ENCODE results near the gene UTY. TPM values are rescaled to one million over a fixed set of nuclear protein-coding genes. Genes with fewer than 3 reads are reported as not detected.

UTY gene
- total and polyA plus RNA-seq, 4 donors, result 0.12 to 4.7 TPM; not detected in 2

DNA sequence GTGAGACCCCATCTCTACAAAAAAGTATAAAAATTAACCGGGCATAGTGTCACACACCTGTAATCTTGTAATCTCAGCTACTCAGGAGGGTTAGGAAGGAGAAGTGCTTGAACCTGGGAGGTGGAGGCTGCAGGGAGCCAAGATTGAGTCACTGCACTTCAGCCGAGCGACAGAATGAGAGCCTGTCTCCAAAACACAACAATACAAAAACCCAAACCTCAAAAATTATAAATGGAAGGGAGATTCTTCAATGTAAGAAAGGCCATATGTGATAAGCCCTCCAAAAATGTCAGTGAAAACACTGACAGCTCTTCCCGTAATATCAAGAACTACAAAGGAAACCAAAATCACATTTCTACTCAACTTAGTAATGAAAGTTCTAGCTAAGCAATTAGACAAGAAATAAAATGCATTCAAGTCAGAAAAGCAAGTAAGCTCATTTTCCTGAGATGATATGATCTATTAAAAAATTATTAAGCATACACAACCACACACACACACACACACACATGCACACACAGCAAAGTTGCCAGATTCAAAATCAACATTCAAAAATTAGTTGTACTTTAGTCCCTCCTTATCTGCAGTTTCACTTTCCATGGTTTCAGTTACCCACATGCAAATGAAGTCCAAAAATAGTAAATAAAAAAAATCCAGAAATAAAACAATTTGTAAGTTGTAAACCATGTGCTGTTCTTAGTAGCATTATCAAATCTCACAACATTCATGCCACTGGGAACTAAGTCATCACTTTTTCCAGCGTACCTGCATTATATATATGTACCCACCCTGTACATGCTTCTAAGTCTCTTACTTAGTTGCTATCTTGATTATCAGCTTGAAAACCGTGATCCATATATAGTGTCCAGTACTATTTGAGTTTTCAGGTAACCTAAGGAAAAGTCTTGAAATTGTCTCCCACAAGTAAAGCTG, 108.7 kb downstream of the UTY start:
- no peaks in the 10 kb centered on the region for H3K4me1 ChIP-seq (ENCODE audit: control insufficient read depth in 5 of 5, insufficient read depth in 5 of 5, low read length in 5 of 5)
- H3K9ac ChIP-seq (ENCODE audit: insufficient read depth in 1 of 2, low read length in 2 of 2), result no peak overlapping the region
- no peak overlapping the region for H3K4me3 ChIP-seq
- WGBS, 2 donors, result 76% methylated on average over 6 of the region's 6 CpGs; no CpG with 5 or more reads in 1 of the 2 donors
- DNase-seq (no peak), ATAC-seq (ENCODE audit: insufficient read depth, low FRiP score) (no peak)
- TF ChIP-seq, protein P1, sequence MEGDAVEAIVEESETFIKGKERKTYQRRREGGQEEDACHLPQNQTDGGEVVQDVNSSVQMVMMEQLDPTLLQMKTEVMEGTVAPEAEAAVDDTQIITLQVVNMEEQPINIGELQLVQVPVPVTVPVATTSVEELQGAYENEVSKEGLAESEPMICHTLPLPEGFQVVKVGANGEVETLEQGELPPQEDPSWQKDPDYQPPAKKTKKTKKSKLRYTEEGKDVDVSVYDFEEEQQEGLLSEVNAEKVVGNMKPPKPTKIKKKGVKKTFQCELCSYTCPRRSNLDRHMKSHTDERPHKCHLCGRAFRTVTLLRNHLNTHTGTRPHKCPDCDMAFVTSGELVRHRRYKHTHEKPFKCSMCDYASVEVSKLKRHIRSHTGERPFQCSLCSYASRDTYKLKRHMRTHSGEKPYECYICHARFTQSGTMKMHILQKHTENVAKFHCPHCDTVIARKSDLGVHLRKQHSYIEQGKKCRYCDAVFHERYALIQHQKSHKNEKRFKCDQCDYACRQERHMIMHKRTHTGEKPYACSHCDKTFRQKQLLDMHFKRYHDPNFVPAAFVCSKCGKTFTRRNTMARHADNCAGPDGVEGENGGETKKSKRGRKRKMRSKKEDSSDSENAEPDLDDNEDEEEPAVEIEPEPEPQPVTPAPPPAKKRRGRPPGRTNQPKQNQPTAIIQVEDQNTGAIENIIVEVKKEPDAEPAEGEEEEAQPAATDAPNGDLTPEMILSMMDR (IDR thresholded peaks at IDR 0.05; ENCODE audit: control extremely low read depth, extremely low read depth), result no peak
- no peaks in the 10 kb centered on the region for H3K9me3 ChIP-seq (ENCODE audit: control insufficient read depth in 4 of 4, insufficient read depth in 3 of 4, low read length in 3 of 4)
- H3K36me3 ChIP-seq (ENCODE audit: control insufficient read depth in 4 of 4, insufficient read depth in 4 of 4, low read length in 4 of 4), result no peaks in the 10 kb centered on the region
- no peak overlapping the region for H3K27ac ChIP-seq (ENCODE audit: low read depth in 1 of 2, low read length in 1 of 2)
- H3K27me3 ChIP-seq (ENCODE audit: control insufficient read depth in 3 of 3, insufficient read depth in 3 of 3, low read length in 2 of 3), result no peaks in the 10 kb centered on the region

DNA sequence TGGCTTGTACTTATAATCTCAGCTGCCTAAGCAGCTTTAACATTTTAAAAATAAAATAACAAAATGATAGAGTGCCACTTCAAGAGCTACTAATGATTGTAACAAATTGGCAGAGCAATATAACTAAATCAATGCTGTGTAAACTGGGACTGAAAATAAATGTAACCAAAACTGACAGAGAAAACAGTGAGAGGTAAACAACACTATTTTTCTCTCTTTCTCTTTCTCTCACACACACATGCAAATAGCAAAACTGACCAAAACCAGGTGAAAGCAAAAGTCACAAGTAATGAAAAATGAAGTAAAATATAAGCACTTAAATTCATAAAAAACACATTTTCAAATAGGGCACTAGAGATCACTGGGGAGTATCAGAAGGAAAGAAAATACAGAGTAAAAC, 109.6 kb downstream of the UTY start:
- H3K4me1 ChIP-seq (ENCODE audit: control insufficient read depth in 5 of 5, insufficient read depth in 5 of 5, low read length in 5 of 5), result no peaks in the 10 kb centered on the region
- no peak overlapping the region for H3K9ac ChIP-seq (ENCODE audit: insufficient read depth in 1 of 2, low read length in 2 of 2)
- H3K9me3 ChIP-seq (ENCODE audit: control insufficient read depth in 4 of 4, insufficient read depth in 3 of 4, low read length in 3 of 4), result no peaks in the 10 kb centered on the region
- no peak overlapping the region for H3K4me3 ChIP-seq
- no peaks in the 10 kb centered on the region for H3K36me3 ChIP-seq (ENCODE audit: control insufficient read depth in 4 of 4, insufficient read depth in 4 of 4, low read length in 4 of 4)
- no peaks in the 10 kb centered on the region for H3K27me3 ChIP-seq (ENCODE audit: control insufficient read depth in 3 of 3, insufficient read depth in 3 of 3, low read length in 2 of 3)
- no peak for DNase-seq
- ATAC-seq (ENCODE audit: insufficient read depth, low FRiP score), result no peak
- TF ChIP-seq, protein P1 (IDR thresholded peaks at IDR 0.05; ENCODE audit: control extremely low read depth, extremely low read depth), result no peak
- no peak overlapping the region for H3K27ac ChIP-seq (ENCODE audit: low read depth in 1 of 2, low read length in 1 of 2)

DNA sequence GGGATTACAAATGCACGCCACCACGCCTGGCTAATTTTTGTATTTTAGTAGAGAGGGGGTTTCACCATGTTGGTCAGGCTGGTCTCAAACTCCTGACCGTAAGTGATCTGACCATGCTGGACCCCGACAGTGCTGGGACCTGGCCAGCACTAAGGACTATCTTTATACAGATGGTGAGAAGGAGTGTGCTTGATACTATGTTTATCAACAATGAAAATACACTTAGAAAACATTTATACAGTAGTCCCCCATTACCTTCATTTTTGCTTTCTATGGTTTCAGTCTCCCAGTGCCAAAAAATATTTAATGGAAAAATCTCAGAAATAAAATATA, 111.4 kb downstream of the UTY start:
- TF ChIP-seq, protein P1 (IDR thresholded peaks at IDR 0.05; ENCODE audit: control extremely low read depth, extremely low read depth), result no peak
- Histone ChIP-seq H3K9ac (ENCODE audit: insufficient read depth in 1 of 2, low read length in 2 of 2) (no peak overlapping the region), H3K9me3 (ENCODE audit: control insufficient read depth in 4 of 4, insufficient read depth in 3 of 4, low read length in 3 of 4) (no peaks in the 10 kb centered on the region), H3K4me3 (no peak overlapping the region), H3K27ac (ENCODE audit: low read depth in 1 of 2, low read length in 1 of 2) (no peak overlapping the region), H3K4me1 (ENCODE audit: control insufficient read depth in 5 of 5, insufficient read depth in 5 of 5, low read length in 5 of 5) (no peaks in the 10 kb centered on the region), H3K36me3 (ENCODE audit: control insufficient read depth in 4 of 4, insufficient read depth in 4 of 4, low read length in 4 of 4) (no peaks in the 10 kb centered on the region), H3K27me3 (ENCODE audit: control insufficient read depth in 3 of 3, insufficient read depth in 3 of 3, low read length in 2 of 3) (no peaks in the 10 kb centered on the region)
- WGBS, 2 donors, result 96% methylated on average over 4 of the region's 4 CpGs; no CpG with 5 or more reads in 1 of the 2 donors
- ATAC-seq (ENCODE audit: insufficient read depth, low FRiP score), result no peak
- no peak for DNase-seq
